Tibial artery (tissue), 4 donors: Measurements from ENCODE around the gene NLGN2.

Source experiments
- DNase-seq, 2 donors: peaks; one replicate each; pipeline ENCODE4 v3.0.0-alpha.2; 2019
- H3K27ac ChIP-seq, 2 donors: fragments of 200-600 bp; sonication (generic) in 1 of 2; 1 replicate in 1 of 2; 2 replicates in 1 of 2; pipeline ENCODE4 v1.5.1; 2018 to 2019; ENCODE audit warnings: mild to moderate bottlenecking in 1 of 2
- H3K27me3 ChIP-seq, 2 donors: fragments of 200-600 bp; sonication (generic) in 1 of 2; one replicate each; pipeline versions ENCODE4 v1.5.1 to v1.6.0; 2016 to 2019
- H3K36me3 ChIP-seq, 3 donors: fragments of 200-600 bp; sonication (generic) in 2 of 3; one replicate each; pipeline ENCODE4 v1.5.1; 2016 to 2019; ENCODE audit warnings: mild to moderate bottlenecking in 2 of 3
- H3K4me1 ChIP-seq, 4 donors: fragments of 200-600 bp; sonication (generic) in 2 of 4; 1 replicate in 3 of 4; 2 replicates in 1 of 4; pipeline ENCODE4 v1.5.1; 2016 to 2019
- H3K4me3 ChIP-seq, 2 donors: fragments of 200-600 bp; sonication (generic) in 1 of 2; 1 replicate in 1 of 2; 2 replicates in 1 of 2; pipeline ENCODE4 v1.5.1; 2018 to 2019; ENCODE audit warnings: mild to moderate bottlenecking in 2 of 2
- H3K9me3 ChIP-seq, 3 donors: fragments of 200-600 bp; sonication (generic) in 1 of 3; one replicate each; pipeline ENCODE4 v1.5.1; 2016 to 2019
- intact Hi-C: fragments of 100-400 bp; cut with DNase I; formaldehyde crosslinking; loops from one replicate; pipeline ENCODE4 v1.15.0; 2023; ENCODE audit warnings: low total_unique reads
- TF ChIP-seq, protein P1 (sequence below), 2 experiments: fragments of 200-600 bp in 1 of 2; fragments of 450-650 bp in 1 of 2; IDR thresholded peaks; one replicate each; pipeline ENCODE4 v1.5.1; 2017 to 2019; ENCODE audit warnings: antibody characterized with exemption in 2 of 2, mild to moderate bottlenecking in 1 of 2, moderate library complexity in 1 of 2

NLGN2 gene

DNA sequence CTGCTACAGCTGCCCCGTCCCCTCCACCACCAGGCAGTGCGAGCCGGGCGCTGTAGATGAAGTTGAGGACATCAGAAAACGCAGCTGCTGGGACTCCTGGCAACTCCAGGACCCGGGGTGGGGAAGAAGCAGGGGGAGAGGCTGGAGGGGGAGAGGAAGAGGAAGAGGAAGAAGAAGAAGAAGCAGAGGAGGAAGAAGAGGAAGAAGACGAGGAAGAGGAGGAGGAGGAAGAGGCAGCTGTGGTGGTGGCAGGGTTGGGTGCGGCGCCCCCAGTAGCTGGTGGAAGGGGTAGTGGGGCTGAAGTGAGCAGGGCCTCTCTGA lies 58.6 kb downstream of the NLGN2 start:
- peak overlapping the region in 1 of 2 donors; percentile 10 for H3K27ac ChIP-seq

DNA sequence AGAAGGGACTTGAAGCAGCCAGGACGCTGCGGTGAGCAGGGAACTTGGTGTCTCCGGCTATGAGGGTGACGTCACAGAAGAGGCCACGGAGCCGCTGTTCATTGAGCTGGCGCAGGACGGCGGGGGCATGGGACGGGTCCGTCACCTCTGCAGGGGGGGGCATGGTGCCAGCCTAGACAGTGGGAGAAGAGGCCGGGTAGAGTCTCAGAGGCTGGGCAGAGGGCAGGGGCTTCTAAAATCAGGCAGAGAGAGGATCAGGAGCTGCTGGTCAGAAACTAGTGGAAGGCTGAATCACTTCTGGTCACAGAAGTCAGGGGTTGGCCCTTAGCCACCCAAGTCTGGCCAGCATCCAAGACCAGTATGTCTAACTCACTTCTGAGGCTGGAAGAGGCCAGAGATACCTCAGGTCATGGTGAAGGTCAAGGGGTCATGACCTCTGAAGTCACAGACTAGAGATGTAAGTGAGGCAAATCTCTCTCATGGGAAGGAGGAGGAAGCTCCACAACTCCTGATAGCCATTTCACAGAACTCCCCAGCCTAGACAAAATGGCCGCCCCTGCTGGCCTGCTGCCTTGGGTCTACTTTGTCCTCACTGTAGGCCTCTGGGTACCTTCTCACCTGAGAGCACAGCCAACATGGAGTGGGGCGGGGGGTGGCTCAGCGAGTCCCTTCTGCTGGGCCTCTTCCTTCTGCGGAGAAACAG lies 59.1 kb downstream of the NLGN2 start:
- intact Hi-C loops, result no loop called here
- TF ChIP-seq, protein P1, sequence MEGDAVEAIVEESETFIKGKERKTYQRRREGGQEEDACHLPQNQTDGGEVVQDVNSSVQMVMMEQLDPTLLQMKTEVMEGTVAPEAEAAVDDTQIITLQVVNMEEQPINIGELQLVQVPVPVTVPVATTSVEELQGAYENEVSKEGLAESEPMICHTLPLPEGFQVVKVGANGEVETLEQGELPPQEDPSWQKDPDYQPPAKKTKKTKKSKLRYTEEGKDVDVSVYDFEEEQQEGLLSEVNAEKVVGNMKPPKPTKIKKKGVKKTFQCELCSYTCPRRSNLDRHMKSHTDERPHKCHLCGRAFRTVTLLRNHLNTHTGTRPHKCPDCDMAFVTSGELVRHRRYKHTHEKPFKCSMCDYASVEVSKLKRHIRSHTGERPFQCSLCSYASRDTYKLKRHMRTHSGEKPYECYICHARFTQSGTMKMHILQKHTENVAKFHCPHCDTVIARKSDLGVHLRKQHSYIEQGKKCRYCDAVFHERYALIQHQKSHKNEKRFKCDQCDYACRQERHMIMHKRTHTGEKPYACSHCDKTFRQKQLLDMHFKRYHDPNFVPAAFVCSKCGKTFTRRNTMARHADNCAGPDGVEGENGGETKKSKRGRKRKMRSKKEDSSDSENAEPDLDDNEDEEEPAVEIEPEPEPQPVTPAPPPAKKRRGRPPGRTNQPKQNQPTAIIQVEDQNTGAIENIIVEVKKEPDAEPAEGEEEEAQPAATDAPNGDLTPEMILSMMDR (IDR thresholded peaks at IDR 0.05), result no peak

More for the DNA sequence above, 58.6 kb downstream of the NLGN2 start:
- TF ChIP-seq, protein P1 (IDR thresholded peaks at IDR 0.05), result no peak
- no peaks in the 10 kb centered on the region for H3K27me3 ChIP-seq
- H3K36me3 ChIP-seq, result peaks cover 31 to 56% (median 44%) of the 10 kb centered on the region in 3 donors
- no peak overlapping the region for H3K4me3 ChIP-seq
- DNase-seq, result no peak
- intact Hi-C loops, result no loop called here
- H3K4me1 ChIP-seq, result peaks cover 7 to 54% (median 24%) of the 10 kb centered on the region in 4 donors
- H3K9me3 ChIP-seq, result no peaks in the 10 kb centered on the region

DNA sequence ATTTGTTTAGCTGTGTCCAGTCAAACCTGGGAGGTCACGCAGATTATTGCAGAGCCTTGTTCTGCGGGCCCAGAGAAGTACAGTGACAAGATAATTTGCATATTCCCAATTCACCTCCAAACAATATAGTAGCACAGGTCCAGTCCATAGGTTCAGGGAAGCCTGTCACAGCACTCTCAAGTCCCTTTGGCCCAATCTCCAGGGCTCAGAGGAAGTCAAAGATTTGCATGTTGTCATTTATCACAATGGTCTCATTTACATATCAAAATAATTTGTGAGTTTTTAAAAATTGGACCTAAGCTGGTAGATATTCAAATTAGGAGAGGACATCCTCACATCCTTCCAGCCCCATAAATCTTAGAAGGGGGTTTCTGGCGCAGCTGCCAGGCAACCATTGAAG lies 59.9 kb downstream of the NLGN2 start:
- H3K27me3 ChIP-seq, result no peaks in the 10 kb centered on the region
- DNase-seq, result no peak
- intact Hi-C loops, result no loop called here
- TF ChIP-seq, protein P1 (IDR thresholded peaks at IDR 0.05), result no peak
- H3K4me3 ChIP-seq, result no peak overlapping the region
- peak overlapping the region in 1 of 2 donors; percentile 38 for H3K27ac ChIP-seq
- peaks cover 26 to 46% (median 36%) of the 10 kb centered on the region in 3 donors for H3K36me3 ChIP-seq
- H3K4me1 ChIP-seq, result peaks cover 7 to 63% (median 28%) of the 10 kb centered on the region in 4 donors
- H3K9me3 ChIP-seq, result no peaks in the 10 kb centered on the region

More for the DNA sequence above, 59.1 kb downstream of the NLGN2 start:
- Histone ChIP-seq H3K27me3 (no peaks in the 10 kb centered on the region), H3K27ac (peak overlapping the region; percentile 10 to 38), H3K36me3 (peaks cover 31 to 53% (median 42%) of the 10 kb centered on the region in 3 donors), H3K4me3 (no peak overlapping the region), H3K4me1 (peaks cover 7 to 59% (median 27%) of the 10 kb centered on the region in 4 donors), H3K9me3 (no peaks in the 10 kb centered on the region)
- DNase-seq, result peak; percentile 62 to 79

DNA sequence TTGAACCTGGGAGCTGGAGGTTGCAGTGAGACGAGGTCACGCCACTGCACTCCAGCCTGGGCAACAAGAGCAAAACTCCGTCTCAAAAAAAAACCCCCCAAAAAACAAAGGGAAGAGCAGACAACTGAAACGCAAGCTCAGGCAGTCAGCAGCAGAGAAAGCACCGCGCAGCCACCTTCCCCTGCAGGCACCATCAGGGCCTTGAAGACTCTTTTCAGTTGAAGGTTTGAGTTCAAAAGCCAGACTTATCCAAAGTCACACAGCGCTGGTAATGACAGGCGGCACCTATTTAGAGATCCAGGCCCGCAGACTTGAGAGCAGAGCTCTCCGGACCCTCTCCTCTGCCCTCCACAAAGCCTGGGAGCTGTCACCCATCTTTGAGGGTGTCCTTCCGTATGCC lies 60.6 kb downstream of the NLGN2 start:
- Histone ChIP-seq H3K4me3 (no peak overlapping the region), H3K27ac (no peak overlapping the region), H3K36me3 (peaks cover 19 to 38% (median 28%) of the 10 kb centered on the region in 3 donors), H3K27me3 (no peaks in the 10 kb centered on the region), H3K9me3 (no peaks in the 10 kb centered on the region), H3K4me1 (peaks cover 7 to 63% (median 29%) of the 10 kb centered on the region in 4 donors)
- TF ChIP-seq, protein P1 (IDR thresholded peaks at IDR 0.05), result no peak
- intact Hi-C loops, result no loop called here
- no peak for DNase-seq

DNA sequence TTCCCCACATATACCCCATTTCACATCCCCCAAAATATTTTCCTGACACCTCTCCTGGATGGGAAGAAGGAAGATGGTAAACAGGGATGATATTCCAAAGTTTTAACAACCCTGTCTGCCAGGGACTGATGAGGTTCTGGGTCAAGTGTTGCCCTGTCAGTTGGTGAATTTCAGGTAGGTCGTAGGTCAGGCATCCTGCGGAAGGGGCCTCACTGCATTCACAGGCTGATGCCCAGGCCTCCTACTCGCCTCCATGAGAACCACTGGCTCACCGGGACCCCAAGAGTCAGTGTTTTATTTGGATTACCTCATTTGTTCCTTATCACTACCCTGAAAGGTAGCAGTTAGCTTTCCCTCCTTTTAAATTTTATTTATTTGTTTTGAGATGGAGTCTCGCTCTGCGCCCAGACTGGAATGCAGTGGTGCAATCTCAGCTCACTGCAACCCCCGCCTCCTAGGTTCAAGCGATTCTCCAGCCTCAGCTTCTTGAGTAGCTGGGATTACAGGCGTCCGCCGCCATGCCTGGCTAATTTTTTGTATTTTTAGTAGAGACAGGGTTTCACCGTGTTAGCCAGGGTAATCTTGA lies 61.3 kb downstream of the NLGN2 start:
- no peak overlapping the region for H3K4me3 ChIP-seq
- no peak overlapping the region for H3K27ac ChIP-seq
- H3K36me3 ChIP-seq, result peaks cover 17 to 32% (median 22%) of the 10 kb centered on the region in 3 donors
- no peak for DNase-seq
- H3K27me3 ChIP-seq, result no peaks in the 10 kb centered on the region
- peaks cover 7 to 69% (median 31%) of the 10 kb centered on the region in 4 donors for H3K4me1 ChIP-seq
- H3K9me3 ChIP-seq, result no peaks in the 10 kb centered on the region
- TF ChIP-seq, protein P1 (IDR thresholded peaks at IDR 0.05), result no peak
- intact Hi-C loops, result no loop called here
